Gastroesophageal sphincter (tissue), 3 donors: ENCODE results near the gene MACC1.

Experiments used
- POLR2A ChIP-seq, 2 donors: fragments of 450-650 bp; IDR thresholded peaks; one replicate each; pipeline ENCODE4 v1.6.1; 2017; ENCODE audit warnings: antibody characterized with exemption in 2 of 2, mild to moderate bottlenecking in 2 of 2, moderate library complexity in 1 of 2
- POLR2AphosphoS5 ChIP-seq: sonication (generic); formaldehyde crosslinking; IDR thresholded peaks from one replicate; pipeline ENCODE4 v1.6.1; 2017; ENCODE audit warnings: antibody characterized with exemption
- TF ChIP-seq, protein P1 (sequence below), 4 experiments: fragments of 200-600 bp in 2 of 4; fragments of 450-650 bp in 2 of 4; sonication (generic) in 1 of 4; IDR thresholded peaks; one replicate each; pipeline ENCODE4 v1.5.1; 2017 to 2019; ENCODE audit warnings: antibody characterized with exemption in 4 of 4, mild to moderate bottlenecking in 2 of 4, moderate library complexity in 2 of 4

GRCh38 chr7:20219446-20220292 lies 2.5 kb upstream of the MACC1 start:
- TF ChIP-seq, protein P1, sequence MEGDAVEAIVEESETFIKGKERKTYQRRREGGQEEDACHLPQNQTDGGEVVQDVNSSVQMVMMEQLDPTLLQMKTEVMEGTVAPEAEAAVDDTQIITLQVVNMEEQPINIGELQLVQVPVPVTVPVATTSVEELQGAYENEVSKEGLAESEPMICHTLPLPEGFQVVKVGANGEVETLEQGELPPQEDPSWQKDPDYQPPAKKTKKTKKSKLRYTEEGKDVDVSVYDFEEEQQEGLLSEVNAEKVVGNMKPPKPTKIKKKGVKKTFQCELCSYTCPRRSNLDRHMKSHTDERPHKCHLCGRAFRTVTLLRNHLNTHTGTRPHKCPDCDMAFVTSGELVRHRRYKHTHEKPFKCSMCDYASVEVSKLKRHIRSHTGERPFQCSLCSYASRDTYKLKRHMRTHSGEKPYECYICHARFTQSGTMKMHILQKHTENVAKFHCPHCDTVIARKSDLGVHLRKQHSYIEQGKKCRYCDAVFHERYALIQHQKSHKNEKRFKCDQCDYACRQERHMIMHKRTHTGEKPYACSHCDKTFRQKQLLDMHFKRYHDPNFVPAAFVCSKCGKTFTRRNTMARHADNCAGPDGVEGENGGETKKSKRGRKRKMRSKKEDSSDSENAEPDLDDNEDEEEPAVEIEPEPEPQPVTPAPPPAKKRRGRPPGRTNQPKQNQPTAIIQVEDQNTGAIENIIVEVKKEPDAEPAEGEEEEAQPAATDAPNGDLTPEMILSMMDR (IDR thresholded peaks at IDR 0.05), result no peak
- TF ChIP-seq POLR2AphosphoS5, result peak; percentile 32
- no peak for TF ChIP-seq POLR2A (IDR thresholded peaks at IDR 0.05)
